ENCODE measurements around the gene TNK2.
"Not testable (repeated sequence)": the region's sequence is repeated elsewhere in the genome, so short reads cannot be mapped to it uniquely, and the experiment has no call there.

TNK2 gene

DNA sequence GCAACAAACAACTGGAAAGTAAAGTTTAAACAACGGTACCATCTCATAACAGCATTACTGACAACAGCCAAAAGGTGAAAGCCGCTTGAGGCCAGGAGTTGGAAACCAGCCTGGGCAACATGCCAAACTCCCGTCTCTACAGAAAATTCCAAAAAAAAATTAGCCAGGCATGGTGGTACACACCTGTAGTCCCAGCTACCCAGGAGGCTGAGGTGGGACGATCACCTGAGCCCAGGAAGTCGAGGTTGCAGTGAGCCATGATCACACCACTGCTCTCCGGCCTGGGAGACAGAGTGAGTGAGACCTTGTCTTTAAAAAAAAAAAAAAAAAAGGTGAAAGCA, 4.4 kb downstream of the TNK2 start:
- TF ChIP-seq, protein P1, sequence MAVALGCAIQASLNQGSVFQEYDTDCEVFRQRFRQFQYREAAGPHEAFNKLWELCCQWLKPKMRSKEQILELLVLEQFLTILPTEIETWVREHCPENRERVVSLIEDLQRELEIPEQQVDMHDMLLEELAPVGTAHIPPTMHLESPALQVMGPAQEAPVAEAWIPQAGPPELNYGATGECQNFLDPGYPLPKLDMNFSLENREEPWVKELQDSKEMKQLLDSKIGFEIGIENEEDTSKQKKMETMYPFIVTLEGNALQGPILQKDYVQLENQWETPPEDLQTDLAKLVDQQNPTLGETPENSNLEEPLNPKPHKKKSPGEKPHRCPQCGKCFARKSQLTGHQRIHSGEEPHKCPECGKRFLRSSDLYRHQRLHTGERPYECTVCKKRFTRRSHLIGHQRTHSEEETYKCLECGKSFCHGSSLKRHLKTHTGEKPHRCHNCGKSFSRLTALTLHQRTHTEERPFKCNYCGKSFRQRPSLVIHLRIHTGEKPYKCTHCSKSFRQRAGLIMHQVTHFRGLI (tag by site-specific recombination; IDR thresholded peaks at IDR 0.05), result no peak
- TF ChIP-seq ZNF169 (tag by site-specific recombination; IDR thresholded peaks at IDR 0.05), result no peak
- no peak for TF ChIP-seq ZNF350 (tag by site-specific recombination; IDR thresholded peaks at IDR 0.05)
- TF ChIP-seq ZNF664 (tag by site-specific recombination; IDR thresholded peaks at IDR 0.05), result no peak
- TF ChIP-seq SP3 (tag by site-specific recombination; IDR thresholded peaks at IDR 0.05), result no peak
- peaks cover 16% of the 10 kb centered on the region for H3K4me1 ChIP-seq (ENCODE audit: control insufficient read depth, insufficient read depth, low read length)
- H3K9me3 ChIP-seq (ENCODE audit: control insufficient read depth, insufficient read depth, low read depth, low read length), result no peaks in the 10 kb centered on the region
- ChIA-PET CTCF (interaction anchor here (0.7 to 1.0 kb wide), 2 partner anchors 9 to 20 kb away, joined by 3 to 5 read pairs; no protein-coding TSS in a partner anchor), POLR2A (no interaction called here)
- H3K4me3 ChIP-seq (ENCODE audit: low read depth, low read length), result no peak overlapping the region
- H3K27ac ChIP-seq (ENCODE audit: extremely low read depth, low read depth, low read length), result no peak overlapping the region
- H3K36me3 ChIP-seq (ENCODE audit: control insufficient read depth in 2 of 2, insufficient read depth in 1 of 2, low read length in 2 of 2), result peaks cover 0 to 4% of the 10 kb centered on the region in 2 experiments; a peak in 1 of 3 replicates

DNA sequence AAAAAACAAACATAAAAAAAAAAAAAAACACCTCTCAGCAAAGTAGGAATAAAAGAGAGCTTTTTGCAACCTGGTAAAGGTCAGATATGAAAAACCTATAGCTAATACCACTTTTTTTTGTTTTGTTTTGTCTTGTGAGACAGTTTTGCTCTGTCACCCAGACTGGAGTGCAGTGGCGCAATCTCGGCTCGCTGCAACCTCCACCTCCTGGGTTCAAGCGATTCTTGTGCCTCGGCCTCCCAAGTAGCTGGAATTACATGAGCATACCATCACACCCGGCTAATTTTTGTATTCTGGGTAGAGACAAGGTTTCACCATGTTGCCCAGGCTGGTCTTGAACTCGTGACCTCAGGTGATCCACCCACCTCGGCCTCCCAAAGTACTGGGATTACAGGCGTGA, 5.7 kb downstream of the TNK2 start:
- H3K4me3 ChIP-seq (ENCODE audit: low read depth, low read length); H3K36me3 ChIP-seq (ENCODE audit: control insufficient read depth in 2 of 2, insufficient read depth in 1 of 2, low read length in 2 of 2); H3K27ac ChIP-seq (ENCODE audit: extremely low read depth, low read depth, low read length); H3K9me3 ChIP-seq (ENCODE audit: control insufficient read depth, insufficient read depth, low read depth, low read length); POLR2A ChIA-PET: not testable (repeated sequence)
- CTCF ChIA-PET, result interaction anchor here (0.6 to 0.8 kb wide), 2 partner anchors 8 to 14 kb away, joined by 3 read pairs; no protein-coding TSS in a partner anchor
- peaks cover 20% of the 10 kb centered on the region for H3K4me1 ChIP-seq (ENCODE audit: control insufficient read depth, insufficient read depth, low read length)

DNA sequence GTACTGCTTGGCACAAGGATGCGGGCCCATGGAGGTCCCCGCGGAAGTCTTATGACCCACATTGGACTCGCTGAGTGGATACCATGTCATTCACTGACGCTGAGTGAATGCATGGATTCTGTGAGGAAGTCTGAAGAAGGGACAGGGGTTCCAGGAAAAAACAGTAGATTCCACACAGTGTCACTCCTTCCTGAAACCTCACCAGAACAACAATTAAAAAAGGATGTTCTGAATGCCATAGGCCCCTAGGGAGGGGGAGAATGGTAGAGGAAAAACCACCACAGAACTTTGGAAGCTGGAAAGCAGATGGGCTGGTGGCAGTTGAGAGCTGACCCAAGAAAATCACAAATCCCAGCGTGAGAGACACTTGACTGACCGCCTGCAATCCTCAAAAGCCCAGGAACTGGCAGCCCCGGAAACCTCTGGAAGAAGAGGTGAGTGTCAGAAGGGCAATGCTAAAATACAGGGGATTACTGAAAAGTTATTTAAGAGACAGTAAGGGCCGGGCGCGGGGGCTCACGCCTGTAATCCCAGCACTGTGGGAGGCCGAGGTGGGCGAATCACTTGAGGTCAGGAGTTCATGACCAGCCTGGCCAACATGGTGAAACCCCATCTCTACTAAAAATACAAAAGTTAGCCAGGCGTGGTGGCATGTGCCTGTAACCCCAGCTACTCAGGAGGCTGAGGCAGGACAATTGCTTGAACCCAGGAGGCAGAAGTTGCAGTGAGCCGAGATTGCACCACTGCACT, 6.3 kb downstream of the TNK2 start:
- POLR2A ChIA-PET; H3K9me3 ChIP-seq (ENCODE audit: control insufficient read depth, insufficient read depth, low read depth, low read length); H3K36me3 ChIP-seq (ENCODE audit: control insufficient read depth in 2 of 2, insufficient read depth in 1 of 2, low read length in 2 of 2); H3K4me3 ChIP-seq (ENCODE audit: low read depth, low read length); H3K27ac ChIP-seq (ENCODE audit: extremely low read depth, low read depth, low read length): not testable (repeated sequence)
- CTCF ChIA-PET, result interaction anchor here (0.6 to 1.0 kb wide), 4 partner anchors 7 to 795 kb away, joined by 3 to 4 read pairs (median 3); no protein-coding TSS in a partner anchor
- peaks cover 18% of the 10 kb centered on the region for H3K4me1 ChIP-seq (ENCODE audit: control insufficient read depth, insufficient read depth, low read length)

- peaks cover 12% of the 10 kb centered on the region; the same call in 1 of the 2 replicates for H3K4me1 ChIP-seq (ENCODE audit: control insufficient read depth, insufficient read depth, low read length)
- ChIA-PET CTCF (interaction anchor here (1.0 kb wide), 2 partner anchors 11 to 14 kb away, joined by 4 to 5 read pairs; no protein-coding TSS in a partner anchor), POLR2A (interaction anchor here (0.8 kb wide), 1 partner anchor 14 kb away, joined by 3 read pairs; no protein-coding TSS in a partner anchor)
- no peak overlapping the region for H3K27ac ChIP-seq (ENCODE audit: extremely low read depth, low read depth, low read length)
- H3K9me3 ChIP-seq (ENCODE audit: control insufficient read depth, insufficient read depth, low read depth, low read length), result no peaks in the 10 kb centered on the region
- H3K36me3 ChIP-seq (ENCODE audit: control insufficient read depth in 2 of 2, insufficient read depth in 1 of 2, low read length in 2 of 2), result no peaks in the 10 kb centered on the region
- TF ChIP-seq ZNF266 (tag by site-specific recombination; IDR thresholded peaks at IDR 0.05; ENCODE audit: low read depth), result no peak
- peak; percentile 54 for TF ChIP-seq ZBTB17 (tag by site-specific recombination; IDR thresholded peaks at IDR 0.05)
- no peak for TF ChIP-seq ZNF366 (tag by site-specific recombination; conservative IDR thresholded peaks at IDR 0.05)
- TF ChIP-seq ZNF121 (tag by site-specific recombination; IDR thresholded peaks at IDR 0.05), result no peak
- TF ChIP-seq EGR2 (tag by site-specific recombination; IDR thresholded peaks at IDR 0.05; ENCODE audit: low read depth), result no peak
- TF ChIP-seq ZNF600 (tag by site-specific recombination; IDR thresholded peaks at IDR 0.05), result 0 out of 2 replicates have a peak, but pooled peaks have one; percentile 37
- no peak for TF ChIP-seq ZNF585B (tag by site-specific recombination; IDR thresholded peaks at IDR 0.05)
- TF ChIP-seq ZNF221 (tag by site-specific recombination; IDR thresholded peaks at IDR 0.05; ENCODE audit: borderline replicate concordance), result no peak
- H3K4me3 ChIP-seq (ENCODE audit: low read depth, low read length), result no peak overlapping the region
Observed at GRCh38 chr3:195900436-195901355, 7.7 kb downstream of the TNK2 start.

All from HEK293 (cell line).